ENCODE data around the gene STK40.
A peak's percentile ranks its signal among the peaks of the same experiment; 100 is the strongest.

Gene STK40

DNA sequence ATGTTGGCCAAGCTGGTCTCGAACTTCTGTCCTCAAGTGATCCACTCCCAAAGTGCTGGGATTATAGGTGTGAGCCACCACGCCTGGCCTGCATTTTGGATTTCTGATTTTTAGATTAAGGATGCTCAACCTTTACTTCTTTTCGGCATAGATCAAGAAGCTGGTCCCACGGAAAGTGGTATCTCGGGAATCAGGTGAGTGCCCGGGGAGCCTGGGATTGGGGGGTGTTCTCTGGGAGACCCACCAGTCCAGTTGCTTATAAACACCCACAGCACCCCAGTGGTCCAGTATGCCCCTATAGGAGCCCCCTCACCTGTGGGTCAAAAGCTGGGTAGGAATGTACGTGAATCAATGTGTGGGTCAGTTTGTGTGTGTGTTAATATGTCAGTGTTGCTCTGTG, 76.3 kb downstream of the STK40 start:
- no peak for DNase-seq (ENCODE audit: low read depth)

- no peak for DNase-seq (ENCODE audit: low read depth)
Observed at GRCh38 chr1:36307601-36308330, 78.0 kb downstream of the STK40 start.

- peak; percentile 88 for DNase-seq (ENCODE audit: low read depth)
Observed at GRCh38 chr1:36306902-36307456, 78.7 kb downstream of the STK40 start.

DNA sequence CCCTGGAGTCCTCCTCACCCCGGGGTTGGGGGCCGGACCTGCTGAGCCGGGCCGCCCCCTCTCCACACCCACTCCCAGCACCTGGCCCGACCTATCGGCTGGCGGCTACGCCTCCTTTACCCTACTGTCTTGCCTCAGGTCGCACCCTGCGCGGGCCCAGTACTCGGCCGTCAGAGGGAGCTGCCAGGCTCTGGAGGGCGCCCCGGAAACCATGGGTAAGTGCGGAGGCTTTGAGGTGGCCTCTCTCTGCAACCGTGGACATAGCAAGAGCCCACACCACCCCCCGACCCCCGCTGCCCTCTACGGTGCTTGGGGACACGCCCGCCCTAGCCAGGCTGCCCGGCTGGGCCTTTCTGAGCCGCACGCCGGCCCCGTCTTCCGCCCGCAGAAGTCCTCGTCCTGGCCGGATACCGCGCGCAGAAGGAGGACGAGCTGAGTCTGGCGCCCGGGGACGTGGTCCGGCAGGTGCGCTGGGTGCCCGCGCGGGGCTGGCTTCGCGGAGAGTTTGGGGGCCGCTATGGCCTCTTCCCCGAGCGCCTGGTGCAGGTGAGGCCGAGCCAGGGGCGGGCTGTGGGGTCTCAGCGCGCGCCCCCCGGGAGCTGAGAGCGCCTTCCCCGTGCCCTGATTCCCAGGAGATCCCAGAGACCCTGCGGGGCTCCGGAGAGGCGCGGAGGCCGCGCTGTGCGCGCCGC, 79.4 kb downstream of the STK40 start, which contains the start of gene SH3D21:
SH3D21 (plus strand) TSS at position 159 of the 692 bp plus-strand sequence; CDS start at position 212, 53 bp downstream.
- DNase-seq (ENCODE audit: low read depth) = no peak

DNA sequence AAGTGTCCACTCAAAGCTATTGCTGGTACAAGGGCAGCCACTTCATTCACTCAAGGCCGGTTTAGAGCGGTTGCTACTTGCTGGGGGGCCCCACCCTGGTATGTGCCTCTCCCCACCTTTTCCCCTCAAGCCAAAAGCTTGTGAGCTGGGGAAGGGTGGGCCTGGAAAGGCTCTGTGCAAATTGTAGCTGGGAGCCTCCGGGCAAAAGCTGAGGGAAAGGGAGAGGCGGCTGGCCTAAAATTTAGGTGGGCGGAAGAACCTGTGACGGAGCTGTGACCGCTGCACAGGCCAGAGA, 79.9 kb downstream of the STK40 start:
- no peak for DNase-seq (ENCODE audit: low read depth)

DNA sequence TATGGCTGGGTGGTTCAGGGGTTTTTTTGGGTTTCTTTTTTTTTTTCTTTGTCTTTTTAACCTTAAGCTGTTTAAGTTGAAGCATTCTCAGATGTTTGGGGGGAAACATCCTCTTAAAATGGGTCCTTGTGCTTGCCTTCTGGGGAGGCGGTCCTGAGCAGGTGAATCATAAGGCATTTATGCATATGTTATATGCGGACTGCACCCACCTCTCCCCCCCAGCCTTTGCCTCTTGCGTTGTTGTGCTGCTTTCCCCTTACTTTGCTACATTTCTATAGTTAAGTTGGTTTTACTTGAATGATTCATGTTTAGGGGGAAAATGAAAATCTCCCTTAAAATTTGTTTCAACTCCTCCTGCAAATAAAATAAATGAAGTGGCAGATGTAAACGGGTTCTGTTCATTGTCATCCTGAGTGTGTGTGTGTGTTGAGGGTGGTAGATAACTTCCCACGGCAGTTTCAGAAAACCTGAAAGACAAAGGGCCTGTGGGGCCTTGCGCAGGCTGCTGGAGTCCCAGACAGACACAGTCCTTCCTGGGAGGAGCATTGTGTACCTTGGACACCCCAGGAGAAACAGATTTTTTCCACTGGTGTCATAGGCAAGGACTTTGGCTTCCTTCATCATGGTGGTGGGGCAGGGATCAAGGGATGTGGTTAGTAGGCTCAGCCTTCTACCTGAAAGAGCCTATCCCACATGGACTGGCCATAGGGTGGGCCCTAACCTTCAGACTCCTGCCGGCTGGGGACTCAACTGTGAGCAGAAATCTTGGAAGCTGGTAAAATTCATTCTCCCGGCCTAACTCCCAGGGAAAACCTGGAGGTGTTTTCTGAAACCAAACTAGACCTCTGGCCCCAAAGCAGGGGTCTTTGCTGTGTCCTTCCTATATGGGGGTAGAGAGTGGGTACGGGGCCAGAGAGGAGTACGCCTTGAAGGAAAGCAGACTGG, 80.5 kb downstream of the STK40 start:
- DNase-seq (ENCODE audit: low read depth) = peak; percentile 47

GRCh38 chr1:36304521-36304920, 81.2 kb downstream of the STK40 start:
- no peak for DNase-seq (ENCODE audit: low read depth)

GRCh38 chr1:36303650-36304360, 81.9 kb downstream of the STK40 start:
- DNase-seq (ENCODE audit: low read depth) = no peak

DNA sequence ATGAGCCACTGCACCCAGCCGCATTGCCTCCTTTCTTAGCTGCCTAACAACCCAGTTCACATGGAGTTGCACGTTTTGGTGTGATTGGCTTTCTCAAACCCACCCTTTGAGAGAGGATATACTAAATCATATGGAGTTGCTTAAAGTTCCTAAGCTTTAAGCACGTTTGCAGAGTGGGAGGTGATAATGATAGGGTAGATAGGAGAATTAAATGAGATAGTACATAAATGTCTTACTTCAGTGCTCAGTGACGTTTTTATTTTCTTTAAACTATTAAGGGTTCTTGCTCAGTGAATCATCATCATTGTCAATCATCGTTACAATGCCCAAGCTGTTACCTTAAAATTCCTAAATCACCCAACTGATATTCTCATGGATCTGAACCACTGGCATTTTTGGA, 82.5 kb downstream of the STK40 start:
- DNase-seq (ENCODE audit: low read depth) = no peak

- no peak for DNase-seq (ENCODE audit: low read depth)
Observed at GRCh38 chr1:36301220-36301619, 84.5 kb downstream of the STK40 start.

- DNase-seq (ENCODE audit: low read depth) = no peak
Observed at GRCh38 chr1:36300526-36300925, 85.2 kb downstream of the STK40 start.

DNA sequence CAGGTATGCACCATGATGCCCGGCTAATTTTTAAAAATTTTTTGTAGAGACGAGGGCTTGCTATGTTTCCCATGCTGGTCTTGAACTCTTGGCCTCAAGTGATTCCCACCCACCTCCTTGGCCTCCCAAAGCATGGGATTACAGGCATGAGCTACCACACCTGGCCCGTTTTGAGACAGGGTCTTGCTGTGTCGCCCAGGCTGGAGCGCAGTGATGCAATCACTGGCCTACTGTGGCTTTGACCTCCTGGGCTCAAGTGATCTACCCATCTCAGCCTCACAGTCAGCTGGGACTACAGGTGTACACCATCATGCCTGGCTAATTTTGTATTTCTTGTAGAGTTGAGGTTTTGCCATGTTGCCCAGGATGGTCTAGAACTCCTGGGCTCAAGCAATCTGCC, 87.1 kb downstream of the STK40 start:
- no peak for DNase-seq (ENCODE audit: low read depth)

DNA sequence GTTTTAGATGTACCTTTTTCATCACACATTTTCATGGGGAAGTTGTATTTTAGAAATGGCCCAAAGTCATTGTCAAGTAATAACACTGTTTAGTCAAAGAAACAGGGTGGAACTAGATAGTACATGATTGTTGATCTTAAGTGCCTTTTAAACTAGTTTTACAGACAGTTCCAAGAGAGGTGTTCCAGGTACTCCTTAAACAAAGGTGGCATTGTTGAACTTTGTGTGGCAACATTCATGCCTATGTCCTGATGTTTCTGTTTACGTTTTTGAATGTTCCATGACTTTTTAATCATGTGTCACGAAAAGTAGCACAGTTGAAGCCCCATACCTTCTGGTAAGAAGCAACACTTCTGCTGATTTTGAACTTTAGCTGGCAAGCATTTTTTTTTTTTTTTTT, 88.7 kb downstream of the STK40 start:
- DNase-seq (ENCODE audit: low read depth) = no peak

GRCh38 chr1:36295390-36295789, 90.3 kb downstream of the STK40 start:
- no peak for DNase-seq (ENCODE audit: low read depth)
